Neural crest cell (in vitro differentiated cells): ENCODE data around the gene EID2. TPM values are rescaled to one million over a fixed set of nuclear protein-coding genes. Genes with fewer than 3 reads are reported as not detected.

Experiments used
- DNase-seq: peaks from one replicate; pipeline ENCODE4 v3.0.0; 2021; ENCODE audit warnings: low read depth, mixed read lengths, low spot score
- H3K27ac Mint-ChIP-seq: one replicate; pipeline ENCODE4 v1.8.0; 2021; ENCODE audit warnings: mild to moderate bottlenecking, mixed read lengths; ENCODE audit not compliant: unreplicated experiment
- H3K27me3 Mint-ChIP-seq: 2 replicates; pipeline ENCODE4 v1.8.0; 2021; ENCODE audit warnings: low read depth, mild to moderate bottlenecking, mixed read lengths
- H3K36me3 Mint-ChIP-seq: 2 replicates; pipeline ENCODE4 v1.8.0; 2021; ENCODE audit warnings: low read depth, mild to moderate bottlenecking, mixed read lengths
- H3K4me1 Mint-ChIP-seq: 2 replicates; pipeline ENCODE4 v1.8.0; 2021; ENCODE audit warnings: mixed read lengths
- H3K4me3 Mint-ChIP-seq: one replicate; pipeline ENCODE4 v1.8.0; 2021; ENCODE audit warnings: mild to moderate bottlenecking, mixed read lengths
- H3K9me3 Mint-ChIP-seq: 2 replicates; pipeline ENCODE4 v1.8.0; 2021; ENCODE audit warnings: mixed read lengths
- total RNA-seq: library from RNA; stranded (reverse); gene quantifications from 2 replicates; pipeline ENCODE4 v1.2.1, GENCODE V29; 2021
- TF ChIP-seq, protein P1 (sequence below): fragments of 200-600 bp; sonication (generic); conservative IDR thresholded peaks from 2 replicates; pipeline ENCODE4 v1.5.0; 2021; ENCODE audit warnings: antibody characterized with exemption, mild to moderate bottlenecking

Gene EID2
- total RNA-seq, 1 donor from 2014 or later: 28.0 TPM

GRCh38 chr19:39568604-39569003, 28.6 kb upstream of the EID2 start:
- no peak overlapping the region for H3K27ac Mint-ChIP-seq
- no peak overlapping the region for H3K4me3 Mint-ChIP-seq
- TF ChIP-seq, protein P1, sequence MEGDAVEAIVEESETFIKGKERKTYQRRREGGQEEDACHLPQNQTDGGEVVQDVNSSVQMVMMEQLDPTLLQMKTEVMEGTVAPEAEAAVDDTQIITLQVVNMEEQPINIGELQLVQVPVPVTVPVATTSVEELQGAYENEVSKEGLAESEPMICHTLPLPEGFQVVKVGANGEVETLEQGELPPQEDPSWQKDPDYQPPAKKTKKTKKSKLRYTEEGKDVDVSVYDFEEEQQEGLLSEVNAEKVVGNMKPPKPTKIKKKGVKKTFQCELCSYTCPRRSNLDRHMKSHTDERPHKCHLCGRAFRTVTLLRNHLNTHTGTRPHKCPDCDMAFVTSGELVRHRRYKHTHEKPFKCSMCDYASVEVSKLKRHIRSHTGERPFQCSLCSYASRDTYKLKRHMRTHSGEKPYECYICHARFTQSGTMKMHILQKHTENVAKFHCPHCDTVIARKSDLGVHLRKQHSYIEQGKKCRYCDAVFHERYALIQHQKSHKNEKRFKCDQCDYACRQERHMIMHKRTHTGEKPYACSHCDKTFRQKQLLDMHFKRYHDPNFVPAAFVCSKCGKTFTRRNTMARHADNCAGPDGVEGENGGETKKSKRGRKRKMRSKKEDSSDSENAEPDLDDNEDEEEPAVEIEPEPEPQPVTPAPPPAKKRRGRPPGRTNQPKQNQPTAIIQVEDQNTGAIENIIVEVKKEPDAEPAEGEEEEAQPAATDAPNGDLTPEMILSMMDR: no peak
- H3K4me1 Mint-ChIP-seq: no peaks in the 10 kb centered on the region
- DNase-seq: no peak
- peaks cover 41% of the 10 kb centered on the region for H3K27me3 Mint-ChIP-seq
- H3K9me3 Mint-ChIP-seq: peaks cover 7% of the 10 kb centered on the region
- no peaks in the 10 kb centered on the region for H3K36me3 Mint-ChIP-seq

DNA sequence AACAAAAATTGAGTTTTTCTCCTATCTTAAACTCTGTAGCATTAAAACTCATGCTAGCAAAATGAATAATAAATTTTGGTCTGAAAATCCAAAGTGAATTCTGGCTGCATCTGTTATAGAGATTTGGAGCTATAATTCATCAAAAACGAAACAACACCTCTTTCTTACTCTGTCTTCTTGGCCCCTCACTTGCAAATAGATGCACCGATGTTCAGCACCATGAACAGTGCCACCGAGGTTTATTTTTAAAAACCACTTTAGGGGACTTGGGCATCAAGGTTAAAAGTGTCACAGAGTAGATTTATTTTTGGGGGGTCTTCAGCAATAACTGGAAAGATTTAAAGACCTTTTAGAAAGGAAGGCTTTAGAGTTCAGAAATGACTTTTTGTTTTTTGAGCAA, 26.1 kb upstream of the EID2 start:
- TF ChIP-seq, protein P1: no peak

DNA sequence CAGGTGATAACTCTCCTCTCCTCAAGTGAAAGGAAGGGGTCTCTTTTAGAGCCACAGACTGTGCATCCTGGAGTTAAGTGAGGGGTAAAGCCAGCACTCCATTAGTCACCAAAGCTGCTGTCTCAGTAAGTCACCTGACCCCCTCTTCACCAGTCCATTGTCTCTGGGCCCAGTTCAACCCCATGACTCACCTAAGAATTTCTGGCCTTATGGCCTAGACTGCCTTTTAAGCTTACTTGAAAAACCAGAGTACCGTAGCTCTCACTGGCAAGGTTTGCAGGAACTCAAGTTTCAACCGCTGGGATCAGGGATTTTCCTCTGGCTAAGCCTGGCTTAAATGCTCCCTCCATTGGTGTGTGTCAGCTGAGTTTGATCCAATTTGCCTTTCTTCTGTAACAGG, 23.4 kb upstream of the EID2 start:
- no peak overlapping the region for H3K27ac Mint-ChIP-seq
- no peak for DNase-seq
- peaks cover 4% of the 10 kb centered on the region for H3K4me1 Mint-ChIP-seq
- H3K4me3 Mint-ChIP-seq: no peak overlapping the region
- H3K36me3 Mint-ChIP-seq: no peaks in the 10 kb centered on the region
- no peaks in the 10 kb centered on the region for H3K9me3 Mint-ChIP-seq
- TF ChIP-seq, protein P1: no peak
- H3K27me3 Mint-ChIP-seq: peaks cover 51% of the 10 kb centered on the region

More for the DNA sequence above, 26.1 kb upstream of the EID2 start:
- DNase-seq: no peak
- no peak overlapping the region for H3K4me3 Mint-ChIP-seq
- peaks cover 4% of the 10 kb centered on the region for H3K4me1 Mint-ChIP-seq
- H3K27me3 Mint-ChIP-seq: peaks cover 39% of the 10 kb centered on the region
- no peaks in the 10 kb centered on the region for H3K9me3 Mint-ChIP-seq
- no peaks in the 10 kb centered on the region for H3K36me3 Mint-ChIP-seq
- H3K27ac Mint-ChIP-seq: no peak overlapping the region

GRCh38 chr19:39558624-39559117, 18.7 kb upstream of the EID2 start:
- no peak overlapping the region for H3K4me3 Mint-ChIP-seq
- H3K27ac Mint-ChIP-seq: no peak overlapping the region
- TF ChIP-seq, protein P1: no peak
- peaks cover 4% of the 10 kb centered on the region for H3K4me1 Mint-ChIP-seq
- peaks cover 84% of the 10 kb centered on the region for H3K27me3 Mint-ChIP-seq
- DNase-seq: no peak
- no peaks in the 10 kb centered on the region for H3K9me3 Mint-ChIP-seq
- H3K36me3 Mint-ChIP-seq: no peaks in the 10 kb centered on the region

DNA sequence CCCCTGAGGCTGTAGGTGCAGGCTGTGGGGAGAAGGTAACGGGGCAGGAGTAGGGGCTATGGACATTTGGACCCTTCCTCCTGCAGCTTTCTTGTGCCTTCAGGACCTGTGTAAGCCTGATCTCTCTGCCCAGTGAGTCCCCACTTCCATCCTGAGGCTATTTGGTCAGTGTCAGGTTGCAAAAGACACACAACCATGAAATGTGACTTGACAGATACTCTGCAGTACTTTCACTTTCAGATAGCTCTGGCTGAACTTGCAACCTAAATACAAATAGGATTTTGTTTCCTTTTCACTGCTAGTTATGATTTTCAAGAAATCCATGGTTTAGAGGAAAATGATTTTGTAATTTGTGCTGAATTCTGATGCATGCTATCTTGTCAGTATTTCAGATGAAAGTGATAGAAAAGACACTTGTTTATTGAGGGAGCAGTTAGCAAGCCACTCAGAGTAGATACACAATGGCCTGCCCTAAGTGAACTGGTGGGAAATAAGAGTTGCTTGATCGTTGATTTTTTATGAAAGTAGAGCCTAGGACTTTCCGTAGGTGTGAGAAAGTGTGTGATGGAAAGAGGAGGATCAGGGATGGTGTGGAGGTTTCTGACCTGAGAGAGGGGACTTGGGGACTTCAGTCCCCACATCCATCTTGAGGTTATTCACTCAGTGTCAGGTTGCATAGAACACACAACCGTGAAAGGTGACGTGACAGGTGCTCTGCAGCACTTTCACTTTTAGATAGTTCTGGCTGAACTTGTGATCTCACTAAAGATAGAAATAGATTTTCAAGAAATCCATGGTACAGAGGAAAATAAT, 18.1 kb upstream of the EID2 start:
- Mint-ChIP-seq H3K27ac (no peak overlapping the region), H3K27me3 (peaks cover 84% of the 10 kb centered on the region), H3K9me3 (no peaks in the 10 kb centered on the region), H3K4me1 (peaks cover 4% of the 10 kb centered on the region), H3K4me3 (no peak overlapping the region), H3K36me3 (no peaks in the 10 kb centered on the region)
- no peak for DNase-seq
- TF ChIP-seq, protein P1: no peak
